Uterus (tissue), 2 donors: ENCODE results near the gene ITPR1.
A peak's percentile ranks its signal among the peaks of the same experiment; 100 is the strongest.

Experiments
- POLR2A ChIP-seq, 2 donors: fragments of 450-650 bp; IDR thresholded peaks; one replicate each; pipeline ENCODE4 v1.6.1; 2016; ENCODE audit warnings: antibody characterized with exemption in 2 of 2, mild to moderate bottlenecking in 1 of 2, moderate library complexity in 1 of 2
- TF ChIP-seq, protein P1 (sequence below), 4 experiments: fragments of 200-600 bp in 2 of 4; fragments of 450-650 bp in 2 of 4; sonication (generic) in 2 of 4; IDR thresholded peaks; one replicate each; pipeline ENCODE4 v1.5.1; 2016 to 2019; ENCODE audit warnings: antibody characterized with exemption in 4 of 4, mild to moderate bottlenecking in 2 of 4, moderate library complexity in 1 of 4

DNA sequence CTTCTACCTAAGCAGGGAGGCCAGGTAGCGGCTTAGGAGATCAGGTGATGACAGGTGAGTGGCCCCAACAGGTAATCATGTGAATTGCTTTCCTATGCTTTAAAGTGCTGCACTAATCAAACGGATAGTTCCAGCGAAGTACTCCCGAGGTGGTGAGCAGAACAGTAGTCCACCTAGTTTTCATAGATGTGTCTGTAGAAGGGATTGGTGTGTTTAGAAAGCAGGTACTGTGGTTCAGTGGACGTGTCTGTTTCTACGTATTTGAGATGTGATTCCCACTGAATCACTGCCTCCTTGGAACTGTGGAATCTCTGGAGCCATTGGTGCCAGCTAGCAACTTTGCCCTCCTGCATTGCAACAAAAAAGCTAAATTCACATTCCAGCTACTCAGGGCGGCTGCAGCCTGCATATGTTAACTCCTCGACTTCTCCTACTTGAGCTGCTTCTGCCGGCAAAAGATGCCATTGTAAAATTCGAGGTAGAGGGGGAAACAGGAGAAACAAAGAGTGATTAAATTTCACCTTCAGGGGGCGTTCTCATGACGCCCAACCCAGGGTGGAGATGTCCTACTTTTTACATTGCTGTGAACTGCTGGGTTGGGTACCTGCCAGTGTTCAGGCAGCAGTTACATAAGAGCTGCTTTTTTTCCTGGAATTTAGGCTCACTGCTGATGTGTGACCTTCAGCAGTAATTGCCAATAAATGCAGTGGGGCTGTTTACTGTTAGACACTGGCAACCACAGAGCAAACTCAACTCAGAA lies 227.3 kb downstream of the ITPR1 start:
- TF ChIP-seq, protein P1, sequence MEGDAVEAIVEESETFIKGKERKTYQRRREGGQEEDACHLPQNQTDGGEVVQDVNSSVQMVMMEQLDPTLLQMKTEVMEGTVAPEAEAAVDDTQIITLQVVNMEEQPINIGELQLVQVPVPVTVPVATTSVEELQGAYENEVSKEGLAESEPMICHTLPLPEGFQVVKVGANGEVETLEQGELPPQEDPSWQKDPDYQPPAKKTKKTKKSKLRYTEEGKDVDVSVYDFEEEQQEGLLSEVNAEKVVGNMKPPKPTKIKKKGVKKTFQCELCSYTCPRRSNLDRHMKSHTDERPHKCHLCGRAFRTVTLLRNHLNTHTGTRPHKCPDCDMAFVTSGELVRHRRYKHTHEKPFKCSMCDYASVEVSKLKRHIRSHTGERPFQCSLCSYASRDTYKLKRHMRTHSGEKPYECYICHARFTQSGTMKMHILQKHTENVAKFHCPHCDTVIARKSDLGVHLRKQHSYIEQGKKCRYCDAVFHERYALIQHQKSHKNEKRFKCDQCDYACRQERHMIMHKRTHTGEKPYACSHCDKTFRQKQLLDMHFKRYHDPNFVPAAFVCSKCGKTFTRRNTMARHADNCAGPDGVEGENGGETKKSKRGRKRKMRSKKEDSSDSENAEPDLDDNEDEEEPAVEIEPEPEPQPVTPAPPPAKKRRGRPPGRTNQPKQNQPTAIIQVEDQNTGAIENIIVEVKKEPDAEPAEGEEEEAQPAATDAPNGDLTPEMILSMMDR (IDR thresholded peaks at IDR 0.05) = peak; percentile 44 to 76 (median 62)
- no peak for TF ChIP-seq POLR2A (IDR thresholded peaks at IDR 0.05)
